ENCODE data around the gene PICK1.
"Not testable (repeated sequence)": the region's sequence is repeated elsewhere in the genome, so short reads cannot be mapped to it uniquely, and the experiment has no call there.

PICK1 gene

GRCh38 chr22:38029901-38030300 is 27.3 kb upstream of the PICK1 start:
- no peak for DNase-seq (ENCODE audit: low read depth, low spot score)
- no peak overlapping the region for H3K4me3 ChIP-seq (ENCODE audit: low read length)

DNA sequence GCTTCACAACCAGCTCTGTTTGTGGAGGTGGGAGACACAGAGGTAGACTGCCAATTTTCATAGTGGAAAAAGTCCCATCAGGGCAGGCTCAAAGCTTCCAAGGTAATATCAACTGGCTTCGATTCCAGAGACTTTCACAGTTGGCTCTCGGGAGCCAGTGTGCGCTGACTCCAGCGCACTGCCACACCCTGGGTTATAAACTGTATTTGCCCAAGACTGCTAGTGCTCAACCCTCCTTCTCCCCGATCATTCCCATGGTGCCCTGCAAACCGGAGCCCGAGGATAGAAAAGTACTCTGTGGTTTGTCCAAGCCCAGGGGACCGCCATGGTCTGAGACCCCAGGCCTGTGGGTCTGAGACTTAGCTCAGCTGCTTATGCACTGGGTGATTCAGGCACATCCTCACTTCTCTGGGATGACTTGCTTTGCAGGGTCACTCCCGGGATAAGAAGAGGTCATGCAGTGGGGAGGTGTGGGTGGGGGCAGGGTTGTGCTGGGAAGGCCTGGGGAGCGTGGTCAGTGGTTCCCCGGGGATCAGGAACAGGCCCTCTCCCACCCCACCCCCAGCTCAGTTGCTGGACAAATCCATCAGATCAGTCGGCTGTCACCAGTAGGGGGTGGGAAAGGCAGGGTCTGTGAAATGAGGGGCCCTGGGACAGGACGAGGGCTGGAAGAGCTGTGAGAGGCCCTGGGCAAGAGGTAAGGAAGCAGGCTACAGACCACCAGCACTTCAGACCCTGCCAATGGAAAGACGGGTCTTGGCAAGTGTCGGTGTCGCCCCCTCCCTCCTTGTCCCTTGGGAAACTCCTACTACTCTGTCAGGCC is 26.7 kb upstream of the PICK1 start:
- no peak overlapping the region for H3K4me3 ChIP-seq (ENCODE audit: low read length)
- no peak for DNase-seq (ENCODE audit: low read depth, low spot score)

GRCh38 chr22:38031491-38031890 is 25.7 kb upstream of the PICK1 start:
- DNase-seq (ENCODE audit: low read depth, low spot score): no peak
- no peak overlapping the region for H3K4me3 ChIP-seq (ENCODE audit: low read length)

- no peak for DNase-seq (ENCODE audit: low read depth, low spot score)
Observed at GRCh38 chr22:38032681-38033521, 24.3 kb upstream of the PICK1 start.

DNA sequence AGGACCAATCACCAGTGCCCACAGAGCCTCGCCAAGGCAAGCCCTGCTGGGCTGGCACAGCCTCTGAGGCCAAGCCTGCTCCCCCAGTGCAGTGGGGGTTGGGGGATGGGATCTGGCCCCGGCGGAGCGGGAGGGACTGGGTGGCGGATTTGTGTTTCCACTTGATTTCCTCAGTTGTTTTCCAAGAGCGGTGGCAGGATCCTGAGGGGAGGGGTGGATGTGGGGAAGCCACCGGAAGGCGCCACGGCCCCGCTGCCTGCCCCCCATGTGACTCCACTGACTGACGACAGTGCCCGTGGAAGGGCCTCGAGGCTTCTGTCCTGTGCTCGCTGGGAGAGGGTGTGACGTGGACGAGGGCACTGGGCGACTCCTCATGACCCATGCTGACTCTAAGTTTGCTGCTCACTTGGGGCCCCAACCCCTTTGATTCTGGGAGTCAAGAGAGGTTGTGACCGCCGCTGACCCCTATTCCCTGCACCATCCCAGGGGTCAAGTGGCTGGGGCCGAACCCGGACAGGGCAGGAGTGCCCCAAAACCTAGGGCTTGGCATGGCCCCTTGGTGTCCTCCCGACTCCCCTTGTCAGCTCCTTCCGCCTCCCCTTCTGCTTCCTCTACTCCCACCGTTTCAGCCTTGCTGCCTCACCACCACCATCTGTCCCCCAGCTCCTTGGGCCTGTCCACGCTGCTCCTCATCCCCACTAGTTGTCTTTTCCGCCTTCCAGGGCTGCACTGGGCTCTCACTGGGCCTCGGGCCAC is 23.5 kb upstream of the PICK1 start:
- H3K4me3 ChIP-seq (ENCODE audit: low read length): no peak overlapping the region
- no peak for DNase-seq (ENCODE audit: low read depth, low spot score)

More at GRCh38 chr22:38032681-38033521, 24.3 kb upstream of the PICK1 start:
- no peak overlapping the region for H3K4me3 ChIP-seq (ENCODE audit: low read length)

DNA sequence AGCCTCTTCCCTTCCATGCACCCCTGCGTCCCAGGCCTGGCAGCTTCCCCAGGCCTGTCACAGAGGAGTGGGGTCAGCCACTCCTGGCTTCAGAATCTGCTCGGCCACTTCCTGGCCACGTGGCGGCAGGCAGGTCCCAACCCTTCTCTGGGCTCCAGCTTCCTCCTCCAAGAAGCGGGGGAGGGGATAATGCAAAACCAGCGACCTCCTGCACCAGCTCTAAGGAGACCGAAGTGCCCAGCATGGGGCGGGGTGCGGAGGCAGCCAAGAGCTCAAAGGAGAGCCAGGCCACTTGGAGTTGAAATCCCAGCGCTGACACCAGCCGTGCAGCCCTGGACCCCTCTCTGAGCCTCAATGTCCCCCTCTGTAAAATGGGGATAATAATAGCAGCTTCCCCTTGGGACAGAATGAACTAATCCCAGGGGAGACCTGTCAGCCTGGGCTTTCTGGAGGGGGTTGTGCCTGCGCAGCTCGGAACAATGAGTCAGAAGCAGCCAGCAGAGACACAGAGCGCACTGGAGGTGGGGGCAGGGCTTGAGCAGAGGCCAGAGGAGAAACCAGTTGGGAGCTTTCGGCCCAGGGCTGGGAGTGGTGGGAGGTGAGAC is 22.8 kb upstream of the PICK1 start:
- no peak overlapping the region for H3K4me3 ChIP-seq (ENCODE audit: low read length)
- no peak for DNase-seq (ENCODE audit: low read depth, low spot score)

- H3K4me3 ChIP-seq (ENCODE audit: low read length): no peak overlapping the region
- no peak for DNase-seq (ENCODE audit: low read depth, low spot score)
Observed at GRCh38 chr22:38034884-38035529, 22.2 kb upstream of the PICK1 start.

- H3K4me3 ChIP-seq (ENCODE audit: low read length): no peak overlapping the region
- DNase-seq (ENCODE audit: low read depth, low spot score): no peak
Observed at GRCh38 chr22:38035530-38035885, 21.7 kb upstream of the PICK1 start.

DNA sequence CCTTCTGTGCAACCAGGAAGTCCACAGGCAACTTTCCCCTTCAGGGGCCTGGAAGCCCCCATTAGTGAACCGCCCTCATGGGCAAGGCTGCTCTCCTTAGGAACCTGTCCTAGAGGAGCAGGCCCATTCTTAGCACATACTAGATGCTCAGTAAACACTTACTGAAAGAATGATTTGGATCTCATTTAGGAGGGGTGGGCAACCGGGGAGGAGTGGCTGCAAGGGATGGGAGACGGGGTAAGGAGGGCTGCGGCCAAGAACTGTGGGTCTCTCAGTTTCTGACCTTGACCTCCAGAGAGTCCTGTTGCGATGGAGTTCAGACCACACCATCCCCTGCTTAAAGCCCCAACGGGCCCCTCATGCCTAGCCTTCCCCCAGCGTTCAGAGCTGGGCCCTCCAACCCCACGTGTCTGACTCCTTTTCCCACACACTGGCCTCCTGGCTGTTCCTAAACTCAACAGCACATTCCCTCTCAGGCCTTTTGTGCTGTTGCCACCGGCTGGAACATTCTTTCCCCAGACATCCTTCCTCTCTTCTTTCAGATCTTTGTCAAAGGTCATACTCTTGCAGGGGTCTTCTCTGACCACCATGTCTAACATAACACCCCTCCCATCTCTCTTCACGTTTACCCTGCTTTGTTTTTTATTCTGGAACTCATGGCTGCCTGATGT is 20.7 kb upstream of the PICK1 start:
- H3K4me3 ChIP-seq (ENCODE audit: low read length): no peak overlapping the region
- DNase-seq (ENCODE audit: low read depth, low spot score): no peak

- DNase-seq (ENCODE audit: low read depth, low spot score): not testable (repeated sequence)
Observed at GRCh38 chr22:38037367-38038150, 19.6 kb upstream of the PICK1 start.

GRCh38 chr22:38038426-38038825 is 18.8 kb upstream of the PICK1 start:
- DNase-seq (ENCODE audit: low read depth, low spot score): no peak
- H3K4me3 ChIP-seq (ENCODE audit: low read length): no peak overlapping the region

More at GRCh38 chr22:38037367-38038150, 19.6 kb upstream of the PICK1 start:
- not testable (repeated sequence) for H3K4me3 ChIP-seq (ENCODE audit: low read length)

DNA sequence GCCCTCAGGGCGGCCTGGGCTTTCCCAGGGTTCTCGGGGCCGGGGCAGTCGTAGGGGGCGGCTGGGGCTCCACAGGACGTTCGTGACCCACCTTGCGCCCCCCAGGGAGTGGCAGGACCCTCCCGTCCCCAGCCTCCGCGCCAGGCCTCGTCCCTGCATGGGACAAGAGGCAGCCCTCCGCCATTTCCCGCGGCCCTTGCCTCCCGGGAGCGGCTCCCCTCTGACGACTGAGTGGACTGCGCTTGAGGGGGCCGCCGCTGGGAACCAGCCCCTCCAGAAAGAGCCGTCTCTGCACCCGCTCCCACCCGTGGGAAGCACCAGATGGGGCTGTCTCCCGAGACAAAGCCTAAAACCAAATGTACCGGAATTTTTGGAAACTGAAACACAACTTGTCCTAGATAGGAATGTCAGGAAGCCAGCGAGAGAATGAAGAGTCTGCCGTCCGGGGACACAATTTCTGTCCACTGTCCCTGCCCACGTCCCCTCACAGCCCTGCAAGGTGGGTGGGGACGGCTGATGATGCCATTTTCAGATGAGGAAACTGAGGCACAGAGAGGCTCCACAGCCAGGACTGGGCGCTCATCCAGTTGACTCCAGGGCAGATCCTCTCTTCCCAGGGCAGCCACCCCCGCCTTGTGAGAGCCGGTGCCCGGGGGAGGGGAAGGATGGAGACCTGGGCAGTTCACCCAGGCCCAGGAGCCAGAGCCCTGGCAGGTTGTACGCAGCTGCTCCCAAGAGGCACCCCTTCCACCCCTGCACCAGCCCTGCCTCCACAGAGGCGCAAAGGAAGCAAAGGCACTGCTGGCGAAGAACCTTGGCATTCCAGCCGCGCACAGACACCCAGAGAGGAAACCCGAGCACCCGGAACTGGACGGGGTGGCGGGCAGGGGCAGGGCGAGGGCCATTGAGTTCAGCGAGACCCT is 18.1 kb upstream of the PICK1 start:
- no peak for DNase-seq (ENCODE audit: low read depth, low spot score)
- H3K4me3 ChIP-seq (ENCODE audit: low read length): no peak overlapping the region

- no peak for DNase-seq (ENCODE audit: low read depth, low spot score)
- no peak overlapping the region for H3K4me3 ChIP-seq (ENCODE audit: low read length)
Observed at GRCh38 chr22:38040953-38041759, 16.0 kb upstream of the PICK1 start.

GRCh38 chr22:38041760-38042487 is 15.3 kb upstream of the PICK1 start:
- H3K4me3 ChIP-seq (ENCODE audit: low read length): no peak overlapping the region
- DNase-seq (ENCODE audit: low read depth, low spot score): no peak

- no peak overlapping the region for H3K4me3 ChIP-seq (ENCODE audit: low read length)
- DNase-seq (ENCODE audit: low read depth, low spot score): no peak
Observed at GRCh38 chr22:38042488-38042790, 14.8 kb upstream of the PICK1 start.

All from Jurkat, Clone E6-1 (cell line).